HFF-Myc (cell line): ENCODE results near the gene MTFR1L.

Source experiments
- DNase-seq: peaks from one replicate; pipeline ENCODE4 v3.0.0-alpha.2; 2011; ENCODE audit warnings: low read depth; ENCODE audit errors: extremely low read depth
- H3K4me3 ChIP-seq: replicated peaks from 2 replicates; pipeline ENCODE4 v1.5.1; 2011; ENCODE audit warnings: low read depth, mild to moderate bottlenecking, control low read depth, low read length
- CTCF ChIP-seq: IDR thresholded peaks from 2 replicates; pipeline ENCODE4 v1.5.1; 2012; ENCODE audit warnings: mild to moderate bottlenecking, low read depth, low read length, control low read depth; ENCODE audit errors: missing control alignments

Gene MTFR1L

GRCh38 chr1:25803368-25803767 lies 16.4 kb upstream of the MTFR1L start:
- H3K4me3 ChIP-seq = no peak overlapping the region
- DNase-seq = no peak
- no peak for TF ChIP-seq CTCF

GRCh38 chr1:25804244-25804963 lies 15.3 kb upstream of the MTFR1L start:
- H3K4me3 ChIP-seq = no peak overlapping the region
- no peak for TF ChIP-seq CTCF
- no peak for DNase-seq

GRCh38 chr1:25804964-25805862 lies 14.5 kb upstream of the MTFR1L start:
- TF ChIP-seq CTCF = no peak
- no peak for DNase-seq
- H3K4me3 ChIP-seq = no peak overlapping the region

- H3K4me3 ChIP-seq = no peak overlapping the region
- DNase-seq = no peak
- TF ChIP-seq CTCF = no peak
Observed at GRCh38 chr1:25805863-25806225, 13.9 kb upstream of the MTFR1L start.

GRCh38 chr1:25806418-25806817 lies 13.3 kb upstream of the MTFR1L start:
- no peak for TF ChIP-seq CTCF

GRCh38 chr1:25807480-25808390 lies 12.0 kb upstream of the MTFR1L start:
- TF ChIP-seq CTCF = no peak
- H3K4me3 ChIP-seq = no peak overlapping the region
- no peak for DNase-seq

More at GRCh38 chr1:25806418-25806817, 13.3 kb upstream of the MTFR1L start:
- H3K4me3 ChIP-seq = no peak overlapping the region
- no peak for DNase-seq
